ENCODE results near the gene HABP2.

DNA sequence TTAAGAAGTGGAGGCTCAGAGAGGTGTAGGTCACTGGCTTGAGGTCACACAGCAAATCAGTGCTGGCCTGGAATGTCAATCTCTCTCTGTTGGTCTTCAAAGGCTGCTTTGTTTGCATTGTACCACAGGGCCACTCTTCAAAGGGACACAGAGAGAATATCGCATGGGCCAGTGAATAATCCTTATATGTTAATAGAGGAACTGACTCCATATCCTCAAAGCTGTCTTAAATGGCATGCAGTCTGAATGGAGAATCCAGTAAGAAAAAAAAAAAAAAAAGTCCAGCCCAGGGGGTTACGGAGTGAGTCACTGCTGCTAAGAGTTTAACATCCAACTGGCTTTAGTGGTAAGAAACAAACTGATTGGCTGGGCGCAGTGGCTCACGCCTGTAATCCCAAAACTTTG, 56.9 kb downstream of the HABP2 start:
- TF ChIP-seq, protein P1, sequence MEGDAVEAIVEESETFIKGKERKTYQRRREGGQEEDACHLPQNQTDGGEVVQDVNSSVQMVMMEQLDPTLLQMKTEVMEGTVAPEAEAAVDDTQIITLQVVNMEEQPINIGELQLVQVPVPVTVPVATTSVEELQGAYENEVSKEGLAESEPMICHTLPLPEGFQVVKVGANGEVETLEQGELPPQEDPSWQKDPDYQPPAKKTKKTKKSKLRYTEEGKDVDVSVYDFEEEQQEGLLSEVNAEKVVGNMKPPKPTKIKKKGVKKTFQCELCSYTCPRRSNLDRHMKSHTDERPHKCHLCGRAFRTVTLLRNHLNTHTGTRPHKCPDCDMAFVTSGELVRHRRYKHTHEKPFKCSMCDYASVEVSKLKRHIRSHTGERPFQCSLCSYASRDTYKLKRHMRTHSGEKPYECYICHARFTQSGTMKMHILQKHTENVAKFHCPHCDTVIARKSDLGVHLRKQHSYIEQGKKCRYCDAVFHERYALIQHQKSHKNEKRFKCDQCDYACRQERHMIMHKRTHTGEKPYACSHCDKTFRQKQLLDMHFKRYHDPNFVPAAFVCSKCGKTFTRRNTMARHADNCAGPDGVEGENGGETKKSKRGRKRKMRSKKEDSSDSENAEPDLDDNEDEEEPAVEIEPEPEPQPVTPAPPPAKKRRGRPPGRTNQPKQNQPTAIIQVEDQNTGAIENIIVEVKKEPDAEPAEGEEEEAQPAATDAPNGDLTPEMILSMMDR (conservative IDR thresholded peaks at IDR 0.05 in 1 of 2, IDR thresholded peaks at IDR 0.05 in 1 of 2; ENCODE audit: extremely low read depth in 1 of 2, insufficient read depth in 1 of 2, low read depth in 1 of 2, low read length in 2 of 2) = no peak
- TF ChIP-seq EZH2 (IDR thresholded peaks at IDR 0.05; ENCODE audit: borderline replicate concordance, low read length) = no peak
